ENCODE data around the gene OR6S1.
"Not testable (repeated sequence)": the region's sequence is repeated elsewhere in the genome, so short reads cannot be mapped to it uniquely, and the experiment has no call there.

Gene OR6S1

DNA sequence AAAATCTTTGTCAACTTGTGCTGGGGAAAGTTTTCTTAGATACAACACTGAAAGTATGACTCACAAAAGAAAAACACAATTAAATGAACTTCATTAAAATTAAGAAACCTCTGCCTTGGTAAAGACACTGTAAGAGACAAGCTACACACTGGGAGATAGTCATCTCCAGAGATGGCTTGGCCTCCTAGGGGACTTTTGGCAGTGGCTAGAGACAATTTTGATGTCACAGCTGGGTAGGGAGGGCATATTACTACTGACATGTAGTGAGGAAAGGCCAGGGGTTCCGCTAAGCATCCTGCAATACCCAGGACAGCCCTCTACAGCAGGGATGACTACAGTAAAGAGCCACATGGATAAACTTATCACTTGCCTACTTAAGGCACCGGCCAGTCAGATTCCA is 34.2 kb upstream of the OR6S1 start:
- Histone ChIP-seq H3K4me1 (ENCODE audit: low read depth, poor library complexity, severe bottlenecking) (peaks cover 15% of the 10 kb centered on the region), H3K4me3 (IDR thresholded peaks at IDR 0.05; ENCODE audit: insufficient read depth, low read depth, low read length) (no peak overlapping the region), H3K4me2 (no peak overlapping the region), H2AFZ (ENCODE audit: low read depth) (no peak overlapping the region), H3K9ac (no peak overlapping the region), H3K36me3 (ENCODE audit: insufficient read depth) (no peaks in the 10 kb centered on the region), H3K79me2 (ENCODE audit: insufficient read depth, low read depth) (no peaks in the 10 kb centered on the region), H3K27ac (no peak overlapping the region), H4K20me1 (ENCODE audit: insufficient read depth) (no peaks in the 10 kb centered on the region), H3K27me3 (ENCODE audit: insufficient read depth, low read depth) (no peaks in the 10 kb centered on the region)
- TF ChIP-seq, protein P1, sequence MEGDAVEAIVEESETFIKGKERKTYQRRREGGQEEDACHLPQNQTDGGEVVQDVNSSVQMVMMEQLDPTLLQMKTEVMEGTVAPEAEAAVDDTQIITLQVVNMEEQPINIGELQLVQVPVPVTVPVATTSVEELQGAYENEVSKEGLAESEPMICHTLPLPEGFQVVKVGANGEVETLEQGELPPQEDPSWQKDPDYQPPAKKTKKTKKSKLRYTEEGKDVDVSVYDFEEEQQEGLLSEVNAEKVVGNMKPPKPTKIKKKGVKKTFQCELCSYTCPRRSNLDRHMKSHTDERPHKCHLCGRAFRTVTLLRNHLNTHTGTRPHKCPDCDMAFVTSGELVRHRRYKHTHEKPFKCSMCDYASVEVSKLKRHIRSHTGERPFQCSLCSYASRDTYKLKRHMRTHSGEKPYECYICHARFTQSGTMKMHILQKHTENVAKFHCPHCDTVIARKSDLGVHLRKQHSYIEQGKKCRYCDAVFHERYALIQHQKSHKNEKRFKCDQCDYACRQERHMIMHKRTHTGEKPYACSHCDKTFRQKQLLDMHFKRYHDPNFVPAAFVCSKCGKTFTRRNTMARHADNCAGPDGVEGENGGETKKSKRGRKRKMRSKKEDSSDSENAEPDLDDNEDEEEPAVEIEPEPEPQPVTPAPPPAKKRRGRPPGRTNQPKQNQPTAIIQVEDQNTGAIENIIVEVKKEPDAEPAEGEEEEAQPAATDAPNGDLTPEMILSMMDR (conservative IDR thresholded peaks at IDR 0.05; ENCODE audit: low read depth, low read length), result no peak

DNA sequence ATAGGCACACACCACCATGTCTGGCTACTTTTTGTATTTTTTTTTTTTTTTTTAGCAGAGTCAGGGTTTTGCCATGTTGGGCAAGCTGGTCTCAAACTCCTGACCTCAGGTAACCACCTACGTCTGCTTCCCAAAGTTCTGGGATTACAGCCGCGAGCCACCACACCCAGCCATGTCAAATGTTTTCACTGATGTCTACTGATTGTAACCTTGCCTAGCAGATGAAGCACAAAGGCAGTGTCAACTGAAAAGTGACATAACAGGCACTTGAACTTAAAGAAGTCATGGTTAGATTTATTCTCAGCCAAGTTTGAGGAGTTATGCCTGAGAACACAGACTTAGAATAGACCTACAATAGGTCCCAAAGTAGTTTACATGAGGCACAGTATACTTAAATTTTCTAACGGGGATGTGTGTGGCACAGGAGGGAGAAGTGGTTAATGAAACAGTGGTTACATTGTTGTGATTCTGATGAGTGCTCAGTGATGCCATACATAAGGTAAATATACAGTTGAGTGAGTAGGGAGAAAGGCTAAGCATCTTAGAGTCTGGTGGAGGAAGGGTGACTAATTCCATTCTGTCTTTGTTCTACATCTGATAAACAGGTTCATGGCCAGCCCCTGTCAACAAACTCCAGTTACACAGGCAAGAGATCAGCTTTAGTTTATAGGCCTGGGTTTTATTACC is 30.2 kb upstream of the OR6S1 start:
- H3K4me2 ChIP-seq, result no peak overlapping the region

GRCh38 chr14:20668969-20669368 is 27.5 kb upstream of the OR6S1 start:
- Histone ChIP-seq H3K27me3 (ENCODE audit: insufficient read depth, low read depth) (no peaks in the 10 kb centered on the region), H3K4me2 (no peak overlapping the region), H3K9ac (no peak overlapping the region), H4K20me1 (ENCODE audit: insufficient read depth) (no peaks in the 10 kb centered on the region), H3K36me3 (ENCODE audit: insufficient read depth) (no peaks in the 10 kb centered on the region), H2AFZ (ENCODE audit: low read depth) (no peak overlapping the region), H3K27ac (no peak overlapping the region), H3K4me3 (IDR thresholded peaks at IDR 0.05; ENCODE audit: insufficient read depth, low read depth, low read length) (no peak overlapping the region), H3K4me1 (ENCODE audit: low read depth, poor library complexity, severe bottlenecking) (no peaks in the 10 kb centered on the region), H3K79me2 (ENCODE audit: insufficient read depth, low read depth) (no peaks in the 10 kb centered on the region)
- TF ChIP-seq, protein P1 (conservative IDR thresholded peaks at IDR 0.05; ENCODE audit: low read depth, low read length), result no peak

More for the DNA sequence above, 30.2 kb upstream of the OR6S1 start:
- H3K27me3 ChIP-seq (ENCODE audit: insufficient read depth, low read depth), result no peaks in the 10 kb centered on the region
- TF ChIP-seq, protein P1 (conservative IDR thresholded peaks at IDR 0.05; ENCODE audit: low read depth, low read length), result no peak
- H3K27ac ChIP-seq, result no peak overlapping the region
- H3K79me2 ChIP-seq (ENCODE audit: insufficient read depth, low read depth), result no peaks in the 10 kb centered on the region
- no peaks in the 10 kb centered on the region for H4K20me1 ChIP-seq (ENCODE audit: insufficient read depth)
- no peak overlapping the region for H3K4me3 ChIP-seq (IDR thresholded peaks at IDR 0.05; ENCODE audit: insufficient read depth, low read depth, low read length)
- H3K4me1 ChIP-seq (ENCODE audit: low read depth, poor library complexity, severe bottlenecking), result no peaks in the 10 kb centered on the region
- H2AFZ ChIP-seq (ENCODE audit: low read depth), result no peak overlapping the region
- no peaks in the 10 kb centered on the region for H3K36me3 ChIP-seq (ENCODE audit: insufficient read depth)
- H3K9ac ChIP-seq, result no peak overlapping the region

DNA sequence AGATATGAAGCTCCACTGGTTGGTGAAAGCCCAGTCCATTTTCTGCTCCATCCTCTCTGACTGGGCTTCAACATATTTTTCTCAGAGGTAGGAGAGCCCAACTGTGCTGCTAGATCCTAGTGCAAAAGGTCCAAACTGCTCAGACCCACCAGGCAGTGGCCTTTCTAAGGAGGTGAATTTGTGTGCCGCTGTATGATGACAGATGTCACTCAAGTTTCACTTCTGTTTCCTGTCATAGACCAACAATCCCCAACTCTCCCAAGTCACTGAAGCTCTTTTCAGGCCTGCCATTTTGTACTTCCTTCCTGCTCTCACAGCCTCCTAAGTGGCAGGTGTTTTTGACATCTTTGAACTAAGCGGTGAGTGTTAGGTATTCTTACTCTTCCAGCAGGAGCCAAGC is 26.5 kb upstream of the OR6S1 start:
- Histone ChIP-seq H3K36me3 (ENCODE audit: insufficient read depth) (no peaks in the 10 kb centered on the region), H3K79me2 (ENCODE audit: insufficient read depth, low read depth) (no peaks in the 10 kb centered on the region), H3K4me3 (IDR thresholded peaks at IDR 0.05; ENCODE audit: insufficient read depth, low read depth, low read length) (no peak overlapping the region), H3K4me1 (ENCODE audit: low read depth, poor library complexity, severe bottlenecking) (no peaks in the 10 kb centered on the region), H3K4me2 (no peak overlapping the region), H3K27ac (no peak overlapping the region), H2AFZ (ENCODE audit: low read depth) (no peak overlapping the region), H4K20me1 (ENCODE audit: insufficient read depth) (no peaks in the 10 kb centered on the region), H3K9ac (no peak overlapping the region), H3K27me3 (ENCODE audit: insufficient read depth, low read depth) (no peaks in the 10 kb centered on the region)
- TF ChIP-seq, protein P1 (conservative IDR thresholded peaks at IDR 0.05; ENCODE audit: low read depth, low read length), result no peak

GRCh38 chr14:20666400-20666961 is 25.0 kb upstream of the OR6S1 start:
- not testable (repeated sequence) for H2AFZ ChIP-seq (ENCODE audit: low read depth); H4K20me1 ChIP-seq (ENCODE audit: insufficient read depth); H3K27me3 ChIP-seq (ENCODE audit: insufficient read depth, low read depth); H3K4me3 ChIP-seq (IDR thresholded peaks at IDR 0.05; ENCODE audit: insufficient read depth, low read depth, low read length); H3K79me2 ChIP-seq (ENCODE audit: insufficient read depth, low read depth); H3K9ac ChIP-seq; H3K27ac ChIP-seq; H3K36me3 ChIP-seq (ENCODE audit: insufficient read depth); H3K4me1 ChIP-seq (ENCODE audit: low read depth, poor library complexity, severe bottlenecking); H3K4me2 ChIP-seq
